ENCODE results near the gene RCBTB1.

The RCBTB1 gene

DNA sequence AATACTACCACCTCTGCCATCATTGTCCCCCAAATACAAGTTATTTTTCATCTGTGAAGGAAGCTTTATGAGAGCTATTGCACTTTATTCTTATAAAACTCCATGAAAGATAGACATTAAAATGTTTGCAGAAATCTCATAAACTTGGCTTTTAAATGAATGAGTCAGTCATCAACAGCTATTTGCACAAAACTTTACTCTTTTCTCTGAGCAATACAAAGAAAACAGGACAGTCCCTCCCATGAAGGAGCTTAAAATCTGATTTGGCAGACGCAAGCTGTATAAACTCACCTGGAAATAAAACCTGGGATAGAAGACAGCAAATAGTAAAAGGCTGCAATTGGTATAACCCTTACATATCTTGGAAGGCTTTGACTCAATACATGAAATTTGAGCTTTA is 16.6 kb upstream of the RCBTB1 start:
- no peaks in the 10 kb centered on the region for H4K20me1 ChIP-seq (ENCODE audit: control insufficient read depth, insufficient read depth, low read depth, low read length)
- TF ChIP-seq, protein P1, sequence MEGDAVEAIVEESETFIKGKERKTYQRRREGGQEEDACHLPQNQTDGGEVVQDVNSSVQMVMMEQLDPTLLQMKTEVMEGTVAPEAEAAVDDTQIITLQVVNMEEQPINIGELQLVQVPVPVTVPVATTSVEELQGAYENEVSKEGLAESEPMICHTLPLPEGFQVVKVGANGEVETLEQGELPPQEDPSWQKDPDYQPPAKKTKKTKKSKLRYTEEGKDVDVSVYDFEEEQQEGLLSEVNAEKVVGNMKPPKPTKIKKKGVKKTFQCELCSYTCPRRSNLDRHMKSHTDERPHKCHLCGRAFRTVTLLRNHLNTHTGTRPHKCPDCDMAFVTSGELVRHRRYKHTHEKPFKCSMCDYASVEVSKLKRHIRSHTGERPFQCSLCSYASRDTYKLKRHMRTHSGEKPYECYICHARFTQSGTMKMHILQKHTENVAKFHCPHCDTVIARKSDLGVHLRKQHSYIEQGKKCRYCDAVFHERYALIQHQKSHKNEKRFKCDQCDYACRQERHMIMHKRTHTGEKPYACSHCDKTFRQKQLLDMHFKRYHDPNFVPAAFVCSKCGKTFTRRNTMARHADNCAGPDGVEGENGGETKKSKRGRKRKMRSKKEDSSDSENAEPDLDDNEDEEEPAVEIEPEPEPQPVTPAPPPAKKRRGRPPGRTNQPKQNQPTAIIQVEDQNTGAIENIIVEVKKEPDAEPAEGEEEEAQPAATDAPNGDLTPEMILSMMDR (IDR thresholded peaks at IDR 0.05; ENCODE audit: low read depth, low read length, poor library complexity, severe bottlenecking): no peak
- no peak for TF ChIP-seq EZH2phosphoT487 (IDR thresholded peaks at IDR 0.05; ENCODE audit: borderline replicate concordance, low read length)
- H3K79me2 ChIP-seq (ENCODE audit: control insufficient read depth, low read length): no peaks in the 10 kb centered on the region
- H3K9me2 ChIP-seq (replicated peaks; ENCODE audit: control insufficient read depth, low read length): no peaks in the 10 kb centered on the region
- H3F3A ChIP-seq (ENCODE audit: control insufficient read depth, insufficient read depth): no peaks in the 10 kb centered on the region
- peaks cover 33% of the 10 kb centered on the region for H3K4me1 ChIP-seq (ENCODE audit: control insufficient read depth, low read length)
- no peak overlapping the region for H3K4me3 ChIP-seq (ENCODE audit: low read length)
- no peaks in the 10 kb centered on the region for H3K9me3 ChIP-seq (ENCODE audit: control insufficient read depth, insufficient read depth, low read length)
- no peak overlapping the region for H3K4me2 ChIP-seq (ENCODE audit: low read length)
- H3K36me3 ChIP-seq (ENCODE audit: control insufficient read depth, low read length): no peaks in the 10 kb centered on the region
- no peaks in the 10 kb centered on the region for H3K27me3 ChIP-seq (ENCODE audit: control insufficient read depth, low read length)
- no peak overlapping the region for H3K27ac ChIP-seq (ENCODE audit: low read depth, low read length)

DNA sequence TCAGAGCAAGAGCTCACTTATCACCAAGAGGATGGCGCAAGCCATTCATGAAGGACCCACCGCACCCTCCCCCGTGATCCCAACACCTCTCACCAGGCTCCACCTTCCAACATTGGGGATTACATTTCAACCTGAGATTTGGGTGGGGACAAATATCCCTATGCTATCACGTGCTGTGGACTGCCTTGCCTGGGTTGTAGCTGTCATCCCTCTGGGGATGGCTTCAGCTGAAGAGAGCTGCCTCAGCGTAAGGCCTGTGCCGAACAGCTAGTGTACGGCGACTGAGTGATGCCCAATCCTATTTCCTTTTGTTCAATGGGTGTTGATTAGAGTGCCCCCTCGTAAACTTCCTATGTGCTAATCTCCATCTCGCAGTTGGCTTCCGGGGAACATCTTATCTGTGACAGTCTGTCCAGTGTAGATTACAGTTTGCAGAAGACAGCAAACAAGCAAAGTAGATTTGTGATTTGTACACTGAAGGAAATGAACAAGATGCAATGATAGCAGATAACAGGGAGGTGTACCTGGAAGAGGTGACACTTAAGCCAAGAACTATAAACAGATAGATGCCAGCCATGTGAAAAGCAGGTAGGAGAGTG is 11.8 kb upstream of the RCBTB1 start:
- no peaks in the 10 kb centered on the region for H3K9me2 ChIP-seq (replicated peaks; ENCODE audit: control insufficient read depth, low read length)
- no peaks in the 10 kb centered on the region for H4K20me1 ChIP-seq (ENCODE audit: control insufficient read depth, insufficient read depth, low read depth, low read length)
- no peaks in the 10 kb centered on the region for H3F3A ChIP-seq (ENCODE audit: control insufficient read depth, insufficient read depth)
- no peaks in the 10 kb centered on the region for H3K27me3 ChIP-seq (ENCODE audit: control insufficient read depth, low read length)
- no peaks in the 10 kb centered on the region for H3K4me1 ChIP-seq (ENCODE audit: control insufficient read depth, low read length)
- H3K79me2 ChIP-seq (ENCODE audit: control insufficient read depth, low read length): no peaks in the 10 kb centered on the region
- no peaks in the 10 kb centered on the region for H3K36me3 ChIP-seq (ENCODE audit: control insufficient read depth, low read length)
- H3K27ac ChIP-seq (ENCODE audit: low read depth, low read length): no peak overlapping the region
- no peak overlapping the region for H3K4me2 ChIP-seq (ENCODE audit: low read length)
- no peak for TF ChIP-seq EZH2phosphoT487 (IDR thresholded peaks at IDR 0.05; ENCODE audit: borderline replicate concordance, low read length)
- TF ChIP-seq, protein P1 (IDR thresholded peaks at IDR 0.05; ENCODE audit: low read depth, low read length, poor library complexity, severe bottlenecking): no peak
- H3K9me3 ChIP-seq (ENCODE audit: control insufficient read depth, insufficient read depth, low read length): no peaks in the 10 kb centered on the region
- no peak overlapping the region for H3K4me3 ChIP-seq (ENCODE audit: low read length)

DNA sequence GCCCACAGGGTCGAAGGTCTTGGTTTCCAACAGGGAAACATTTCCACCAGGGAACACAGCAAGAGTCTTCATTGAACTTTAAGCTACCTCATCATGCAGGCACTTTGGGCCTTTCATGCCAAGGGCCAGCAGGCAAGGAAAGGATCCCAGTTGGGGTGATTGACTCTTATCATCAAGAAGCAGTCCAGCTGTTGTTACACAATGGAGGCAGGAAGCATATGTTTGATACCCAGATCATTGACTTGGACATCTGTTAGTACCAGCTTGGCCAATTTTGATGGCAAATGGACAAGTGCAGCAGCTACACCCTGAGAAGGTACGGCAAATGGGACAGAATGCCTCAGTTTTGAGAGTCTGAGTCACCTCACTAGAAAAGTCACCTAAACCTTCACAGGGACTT is 10.9 kb upstream of the RCBTB1 start:
- Histone ChIP-seq H3K27ac (ENCODE audit: low read depth, low read length) (no peak overlapping the region), H3K36me3 (ENCODE audit: control insufficient read depth, low read length) (no peaks in the 10 kb centered on the region), H3K9me2 (replicated peaks; ENCODE audit: control insufficient read depth, low read length) (no peaks in the 10 kb centered on the region), H3K4me2 (ENCODE audit: low read length) (no peak overlapping the region), H3F3A (ENCODE audit: control insufficient read depth, insufficient read depth) (no peaks in the 10 kb centered on the region), H3K4me1 (ENCODE audit: control insufficient read depth, low read length) (no peaks in the 10 kb centered on the region), H3K9me3 (ENCODE audit: control insufficient read depth, insufficient read depth, low read length) (no peaks in the 10 kb centered on the region), H4K20me1 (ENCODE audit: control insufficient read depth, insufficient read depth, low read depth, low read length) (no peaks in the 10 kb centered on the region), H3K4me3 (ENCODE audit: low read length) (no peak overlapping the region), H3K79me2 (ENCODE audit: control insufficient read depth, low read length) (no peaks in the 10 kb centered on the region), H3K27me3 (ENCODE audit: control insufficient read depth, low read length) (no peaks in the 10 kb centered on the region)
- no peak for TF ChIP-seq EZH2phosphoT487 (IDR thresholded peaks at IDR 0.05; ENCODE audit: borderline replicate concordance, low read length)
- TF ChIP-seq, protein P1 (IDR thresholded peaks at IDR 0.05; ENCODE audit: low read depth, low read length, poor library complexity, severe bottlenecking): no peak
